Gastroesophageal sphincter (tissue), 4 donors: ENCODE results near the gene COL8A1. TPM values are rescaled to one million over a fixed set of nuclear protein-coding genes. Genes with fewer than 3 reads are reported as not detected.

ENCODE experiments used
- ATAC-seq: fragments of 150-250 bp; one replicate; pipeline ENCODE4 v1.9.1; 2016; ENCODE audit warnings: mild to moderate bottlenecking, moderate library complexity
- H3K27ac ChIP-seq, 4 donors: fragments of 200-600 bp; sonication (generic) in 3 of 4; 1 replicate in 3 of 4; 2 replicates in 1 of 4; pipeline ENCODE4 v1.5.1; 2016 to 2019
- H3K27me3 ChIP-seq: fragments of 200-600 bp; sonication (generic); one replicate; pipeline ENCODE4 v1.5.1; 2019
- H3K36me3 ChIP-seq, 2 donors: fragments of 200-600 bp; sonication (generic); one replicate each; pipeline ENCODE4 v1.5.1; 2019; ENCODE audit warnings: control low read depth in 1 of 2
- H3K4me1 ChIP-seq, 3 donors: fragments of 200-600 bp; sonication (generic); 1 replicate in 2 of 3; 2 replicates in 1 of 3; pipeline ENCODE4 v1.5.1; 2016 to 2019; ENCODE audit warnings: control low read depth in 2 of 3
- H3K4me3 ChIP-seq, 2 donors: fragments of 200-600 bp; sonication (generic); one replicate each; pipeline ENCODE4 v1.5.1; 2019; ENCODE audit warnings: mild to moderate bottlenecking in 1 of 2, moderate library complexity in 1 of 2
- H3K9me3 ChIP-seq, 3 donors: fragments of 200-600 bp; sonication (generic); one replicate each; pipeline ENCODE4 v1.5.1; 2017 to 2019; ENCODE audit warnings: control low read depth in 2 of 3
- EP300 ChIP-seq: sonication (generic); formaldehyde crosslinking; IDR thresholded peaks from one replicate; pipeline ENCODE4 v1.6.1; 2017; ENCODE audit warnings: antibody characterized with exemption, mild to moderate bottlenecking
- POLR2A ChIP-seq, 2 donors: fragments of 450-650 bp; IDR thresholded peaks; one replicate each; pipeline ENCODE4 v1.6.1; 2017; ENCODE audit warnings: antibody characterized with exemption in 2 of 2, mild to moderate bottlenecking in 2 of 2, moderate library complexity in 1 of 2
- POLR2AphosphoS5 ChIP-seq: sonication (generic); formaldehyde crosslinking; IDR thresholded peaks from one replicate; pipeline ENCODE4 v1.6.1; 2017; ENCODE audit warnings: antibody characterized with exemption
- WGBS, 2 donors: methylation state at CpG; one replicate each; pipeline ENCODE4 v1.1.5; 2018; ENCODE audit warnings: low coverage in 1 of 2; 5-methylcytosine and 5-hydroxymethylcytosine counted together
- total RNA-seq, 4 donors: library from RNA; depleted of rRNA; stranded (reverse); fragments of >200 nt; gene quantifications; one replicate each; pipeline ENCODE4 v1.1.0, GENCODE V29; 2016
- TF ChIP-seq, protein P1 (sequence below), 4 experiments: fragments of 200-600 bp in 2 of 4; fragments of 450-650 bp in 2 of 4; sonication (generic) in 1 of 4; IDR thresholded peaks; one replicate each; pipeline ENCODE4 v1.5.1; 2017 to 2019; ENCODE audit warnings: antibody characterized with exemption in 4 of 4, mild to moderate bottlenecking in 2 of 4, moderate library complexity in 2 of 4

COL8A1 gene
- total RNA-seq, 4 donors from 2014 or later: 20.3 to 136 (median 80.1) TPM

DNA sequence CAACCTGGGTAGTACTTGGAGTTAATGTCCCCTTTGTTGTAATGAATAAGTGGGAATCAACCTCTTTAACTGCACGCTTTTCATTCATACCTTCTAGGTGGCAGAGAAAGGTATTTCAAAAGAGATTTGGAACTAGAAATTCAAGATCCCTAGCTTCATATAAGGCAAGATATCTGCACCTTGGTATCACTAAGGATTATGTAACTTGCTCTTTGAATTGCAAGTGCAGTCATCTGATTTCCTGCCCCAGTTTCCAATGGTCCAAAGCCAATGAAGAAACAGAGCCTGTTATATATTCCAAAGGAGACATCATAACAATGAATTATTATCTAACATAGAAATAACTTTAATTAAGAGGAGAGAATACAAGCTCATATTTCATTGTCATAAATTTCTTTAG is 124.5 kb downstream of the COL8A1 start:
- Histone ChIP-seq H3K4me1 (peaks cover 5 to 29% (median 9%) of the 10 kb centered on the region in 3 donors), H3K4me3 (no peak overlapping the region), H3K27me3 (no peaks in the 10 kb centered on the region), H3K36me3 (no peaks in the 10 kb centered on the region), H3K9me3 (no peaks in the 10 kb centered on the region), H3K27ac (no peak overlapping the region)
- ATAC-seq: no peak
- WGBS, 2 donors: 100% methylated on average over 1 of the region's 1 CpG
- TF ChIP-seq POLR2AphosphoS5 (no peak), POLR2A (IDR thresholded peaks at IDR 0.05) (no peak), EP300 (no peak)
- TF ChIP-seq, protein P1, sequence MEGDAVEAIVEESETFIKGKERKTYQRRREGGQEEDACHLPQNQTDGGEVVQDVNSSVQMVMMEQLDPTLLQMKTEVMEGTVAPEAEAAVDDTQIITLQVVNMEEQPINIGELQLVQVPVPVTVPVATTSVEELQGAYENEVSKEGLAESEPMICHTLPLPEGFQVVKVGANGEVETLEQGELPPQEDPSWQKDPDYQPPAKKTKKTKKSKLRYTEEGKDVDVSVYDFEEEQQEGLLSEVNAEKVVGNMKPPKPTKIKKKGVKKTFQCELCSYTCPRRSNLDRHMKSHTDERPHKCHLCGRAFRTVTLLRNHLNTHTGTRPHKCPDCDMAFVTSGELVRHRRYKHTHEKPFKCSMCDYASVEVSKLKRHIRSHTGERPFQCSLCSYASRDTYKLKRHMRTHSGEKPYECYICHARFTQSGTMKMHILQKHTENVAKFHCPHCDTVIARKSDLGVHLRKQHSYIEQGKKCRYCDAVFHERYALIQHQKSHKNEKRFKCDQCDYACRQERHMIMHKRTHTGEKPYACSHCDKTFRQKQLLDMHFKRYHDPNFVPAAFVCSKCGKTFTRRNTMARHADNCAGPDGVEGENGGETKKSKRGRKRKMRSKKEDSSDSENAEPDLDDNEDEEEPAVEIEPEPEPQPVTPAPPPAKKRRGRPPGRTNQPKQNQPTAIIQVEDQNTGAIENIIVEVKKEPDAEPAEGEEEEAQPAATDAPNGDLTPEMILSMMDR (IDR thresholded peaks at IDR 0.05): no peak

DNA sequence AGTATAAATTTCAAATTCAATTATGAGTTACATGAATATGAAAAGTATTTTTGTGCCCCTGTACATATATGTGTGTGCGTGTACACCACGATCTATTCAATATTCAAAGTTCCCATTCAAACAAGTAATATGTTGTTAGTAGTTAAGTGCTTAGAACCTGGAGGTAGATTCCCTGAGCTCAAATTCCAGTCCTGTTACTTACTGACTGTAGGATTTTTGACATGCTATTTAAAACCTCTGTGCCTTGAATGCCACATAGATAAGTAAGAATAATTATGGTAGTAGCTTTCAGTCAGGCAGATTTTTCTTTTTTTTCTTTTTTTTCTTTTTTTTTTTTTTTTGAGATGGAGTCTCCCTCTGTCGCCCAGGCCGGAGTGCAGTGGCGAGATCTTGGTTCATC is 126.0 kb downstream of the COL8A1 start:
- Histone ChIP-seq H3K4me3 (no peak overlapping the region), H3K4me1 (peaks cover 4 to 19% (median 5%) of the 10 kb centered on the region in 3 donors), H3K27ac (no peak overlapping the region), H3K36me3 (no peaks in the 10 kb centered on the region), H3K27me3 (no peaks in the 10 kb centered on the region), H3K9me3 (no peaks in the 10 kb centered on the region)
- ATAC-seq: no peak
- 87 to 97% methylated on average over 3 to 4 of the region's 5 CpGs for WGBS, 2 donors
- TF ChIP-seq POLR2A (IDR thresholded peaks at IDR 0.05) (no peak), POLR2AphosphoS5 (no peak)
- TF ChIP-seq, protein P1 (IDR thresholded peaks at IDR 0.05): no peak

DNA sequence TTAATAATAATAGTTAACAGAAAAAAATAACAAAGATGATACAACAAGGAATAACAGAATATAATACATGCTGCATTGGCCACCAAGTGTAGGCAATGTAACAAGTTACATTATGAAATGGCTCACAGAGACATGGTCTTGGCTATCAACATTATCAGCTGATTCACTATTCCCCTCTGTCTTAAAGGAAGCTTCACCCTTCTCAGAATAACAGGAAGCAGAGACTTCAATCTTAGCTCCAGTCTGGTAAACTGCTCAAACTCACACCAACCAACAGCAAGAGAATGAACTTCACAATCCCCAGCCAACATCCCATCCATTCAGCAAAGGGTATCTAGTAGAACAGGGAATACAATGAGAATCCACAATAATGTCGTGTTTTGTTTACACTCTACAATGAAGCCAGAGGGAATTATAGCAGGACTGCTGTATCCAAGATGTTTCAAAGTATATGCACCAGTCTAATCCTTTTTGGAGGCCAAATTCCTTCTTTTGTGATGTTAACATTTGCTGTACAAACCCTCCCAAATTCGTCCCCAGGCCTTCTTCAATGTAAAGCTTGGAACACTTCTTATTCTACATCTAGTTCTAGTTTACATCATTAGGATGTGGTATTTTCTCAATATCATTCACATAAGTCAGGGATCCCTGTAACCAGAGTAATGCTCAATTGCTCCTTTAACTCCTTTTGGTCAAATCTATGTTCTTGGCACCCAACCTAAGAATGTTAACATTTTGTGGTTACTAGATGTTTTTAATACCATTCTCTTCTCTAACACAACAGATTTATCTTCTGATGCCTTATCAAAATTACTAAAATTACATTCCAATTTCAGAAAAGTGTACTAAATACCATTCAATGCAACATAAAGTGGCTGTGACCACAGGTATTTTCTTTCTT is 126.9 kb downstream of the COL8A1 start:
- no peak overlapping the region for H3K27ac ChIP-seq
- H3K27me3 ChIP-seq: no peaks in the 10 kb centered on the region

DNA sequence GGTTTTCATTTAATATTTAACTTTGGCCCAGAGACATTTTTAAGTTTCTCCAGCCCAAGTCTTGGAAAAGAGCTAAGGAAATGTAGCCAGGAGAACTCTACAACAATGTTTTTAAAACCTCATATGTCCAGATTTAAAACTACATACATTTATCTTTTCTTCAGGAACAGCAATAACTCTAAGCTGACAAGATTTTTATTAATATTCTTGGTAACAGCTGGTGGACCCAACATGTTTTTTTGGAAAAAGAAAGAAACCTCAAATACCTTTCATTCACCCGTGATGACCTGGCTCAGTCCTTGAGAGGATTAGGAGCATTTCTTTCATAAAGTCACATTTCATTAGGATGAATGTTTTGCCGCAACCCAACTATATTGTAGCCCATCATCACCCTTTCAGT is 128.9 kb downstream of the COL8A1 start:
- no peak for TF ChIP-seq EP300
- Histone ChIP-seq H3K4me1 (no peaks in the 10 kb centered on the region), H3K9me3 (no peaks in the 10 kb centered on the region), H3K27ac (no peak overlapping the region), H3K27me3 (no peaks in the 10 kb centered on the region), H3K36me3 (no peaks in the 10 kb centered on the region), H3K4me3 (no peak overlapping the region)
- 59 to 77% methylated on average over 2 of the region's 2 CpGs for WGBS, 2 donors
- ATAC-seq: no peak

More for the DNA sequence above, 126.9 kb downstream of the COL8A1 start:
- Histone ChIP-seq H3K4me1 (peaks cover 0 to 12% (median 4%) of the 10 kb centered on the region in 3 donors), H3K4me3 (no peak overlapping the region), H3K9me3 (no peaks in the 10 kb centered on the region), H3K36me3 (no peaks in the 10 kb centered on the region)
- TF ChIP-seq POLR2A (IDR thresholded peaks at IDR 0.05) (no peak), POLR2AphosphoS5 (no peak), EP300 (no peak)
- TF ChIP-seq, protein P1 (IDR thresholded peaks at IDR 0.05): no peak
- ATAC-seq: no peak
- 77 to 100% methylated on average over 1 to 2 of the region's 2 CpGs for WGBS, 2 donors

DNA sequence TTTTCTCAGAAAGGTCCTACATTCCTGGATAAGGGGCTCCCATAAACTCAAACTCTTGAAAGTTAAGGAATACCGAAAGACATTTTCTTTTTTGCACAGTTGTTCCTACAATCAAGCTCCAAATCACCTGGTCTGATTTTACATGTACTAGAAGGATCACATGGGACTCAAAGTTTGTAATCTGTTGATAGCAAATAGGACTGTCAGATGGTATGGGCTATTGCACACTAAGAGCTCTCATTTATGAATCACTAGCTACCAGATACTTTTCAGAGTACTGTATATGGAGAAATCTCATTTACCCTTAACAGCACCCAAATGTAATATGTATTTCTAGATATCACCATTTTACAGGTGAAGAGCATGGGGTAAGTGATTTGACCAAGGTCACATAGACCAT is 129.7 kb downstream of the COL8A1 start:
- no peak for ATAC-seq
- Histone ChIP-seq H3K36me3 (no peaks in the 10 kb centered on the region), H3K27ac (no peak overlapping the region), H3K9me3 (no peaks in the 10 kb centered on the region), H3K4me3 (no peak overlapping the region), H3K27me3 (no peaks in the 10 kb centered on the region), H3K4me1 (no peaks in the 10 kb centered on the region)
- WGBS, 2 donors: 89% methylated on average over 1 of the region's 1 CpG
- TF ChIP-seq, protein P1 (IDR thresholded peaks at IDR 0.05): no peak
- TF ChIP-seq POLR2AphosphoS5 (no peak), POLR2A (IDR thresholded peaks at IDR 0.05) (no peak), EP300 (no peak)
